GM12878 (cell line): ENCODE results near the gene NAGK. TPM values are rescaled to one million over a fixed set of nuclear protein-coding genes. Genes with fewer than 3 reads are reported as not detected.
A peak's percentile ranks its signal among the peaks of the same experiment; 100 is the strongest.

Experiments
- ATAC-seq: fragments of 200-7000 bp; cut with Tn5 transposase; 3 replicates; pipeline ENCODE4 v1.9.1; 2020; ENCODE audit warnings: mild to moderate bottlenecking, moderate library complexity
- BruUV-seq: library from RNA; stranded (reverse); fragments of 400-500 nt; replicated peaks from 2 replicates; lab custom pipeline; 2021; lab: Mats Ljungman, UMichigan
- CTCF ChIA-PET: fragments of 300-600 bp; sonication (Branson Sonifier 250); formaldehyde crosslinking; extraction: SDS; loops from one replicate; lab custom pipeline; 2021; ENCODE audit warnings: inconsistent platforms; lab: Yijun Ruan, JAX
- POLR2A ChIA-PET: fragments of 350-600 bp; formaldehyde crosslinking; extraction: SDS; loops from one replicate; lab custom pipeline; 2021; ENCODE audit warnings: inconsistent platforms; lab: Charles Lee
- RAD21 ChIA-PET: fragments of 300-600 bp; sonication (Branson Sonifier 250); formaldehyde crosslinking; loops from one replicate; lab custom pipeline; 2023; ENCODE audit warnings: antibody characterized with exemption; ENCODE audit not compliant: unreplicated experiment; lab: Charles Lee
- SMC1A ChIA-PET: fragments of 300-600 bp; sonication (Branson Sonifier 250); formaldehyde crosslinking; loops from one replicate; lab custom pipeline; 2023; ENCODE audit not compliant: unreplicated experiment, uncharacterized antibody; lab: Charles Lee
- DNase-seq: peaks from one replicate; pipeline ENCODE4 v3.0.0-alpha.2; 2011; ENCODE audit warnings: low read depth, low spot score
- FAIRE-seq: peaks from 3 replicates; lab custom pipeline; 2011; peaks lifted over from hg19 to GRCh38; lab: Jason Lieb, UNC
- H2AFZ ChIP-seq: 2 replicates; pipeline ENCODE4 v1.6.0; 2011; ENCODE audit warnings: low read depth, low read length, control low read depth; ENCODE audit not compliant: control insufficient read depth
- H3K27ac ChIP-seq: 2 replicates; pipeline ENCODE4 v1.5.1; 2011; ENCODE audit warnings: control low read depth; ENCODE audit not compliant: control insufficient read depth, insufficient read depth
- H3K27me3 ChIP-seq, 2 experiments: replicated peaks in 1 of 2; 2 replicates each; pipeline versions ENCODE4 v1.6.0 to v1.6.1; 2011; ENCODE audit warnings: low read length in 1 of 2; ENCODE audit not compliant: control insufficient read depth in 2 of 2, insufficient read depth in 2 of 2
- H3K36me3 ChIP-seq, 2 experiments: 2 replicates each; pipeline ENCODE4 v1.5.1; 2011; ENCODE audit warnings: low read length in 1 of 2; ENCODE audit not compliant: control insufficient read depth in 2 of 2, insufficient read depth in 2 of 2
- H3K4me1 ChIP-seq: 2 replicates; pipeline ENCODE4 v1.6.1; 2011; ENCODE audit warnings: mild to moderate bottlenecking, low read length, moderate library complexity, mixed read lengths; ENCODE audit not compliant: control insufficient read depth, insufficient read depth
- H3K4me2 ChIP-seq: 2 replicates; pipeline ENCODE4 v1.6.0; 2011; ENCODE audit warnings: control low read depth; ENCODE audit not compliant: control insufficient read depth, insufficient read depth
- H3K4me3 ChIP-seq: fragments of 200-600 bp; sonication (generic); 2 replicates; pipeline ENCODE4 v1.5.1; 2016
- H3K79me2 ChIP-seq: 2 replicates; pipeline ENCODE4 v1.6.0; 2011; ENCODE audit warnings: low read length; ENCODE audit not compliant: control insufficient read depth, insufficient read depth
- H3K9ac ChIP-seq: 2 replicates; pipeline ENCODE4 v1.8.0; 2011; ENCODE audit warnings: low read length, control low read depth, mixed read lengths; ENCODE audit not compliant: control insufficient read depth, insufficient read depth
- H3K9me3 ChIP-seq: replicated peaks from 3 replicates; pipeline ENCODE4 v1.5.1; 2011; ENCODE audit warnings: mild to moderate bottlenecking, low read length; ENCODE audit not compliant: control insufficient read depth, insufficient read depth
- H4K20me1 ChIP-seq: 2 replicates; pipeline ENCODE4 v1.6.0; 2011; ENCODE audit not compliant: control insufficient read depth, insufficient read depth
- FOXM1 ChIP-seq: IDR thresholded peaks from 2 replicates; pipeline ENCODE4 v1.6.1; 2012; ENCODE audit warnings: low read depth, mild to moderate bottlenecking, inconsistent platforms, low read length, moderate library complexity
- SMARCA5 ChIP-seq: fragments of 450-650 bp; IDR thresholded peaks from 2 replicates; pipeline ENCODE4 v1.6.1; 2017; ENCODE audit warnings: mild to moderate bottlenecking
- SPI1 ChIP-seq: IDR thresholded peaks from 2 replicates; pipeline ENCODE4 v1.6.1; 2011; ENCODE audit warnings: low read depth, mild to moderate bottlenecking, low read length, moderate library complexity, borderline replicate concordance; ENCODE audit not compliant: insufficient read depth
- TCF3 ChIP-seq: IDR thresholded peaks from 2 replicates; pipeline ENCODE4 v1.6.1; 2012; ENCODE audit warnings: low read depth, mild to moderate bottlenecking, low read length, borderline replicate concordance; ENCODE audit not compliant: insufficient read depth
- YY1 ChIP-seq: IDR thresholded peaks from 2 replicates; pipeline ENCODE4 v1.6.1; 2011; ENCODE audit warnings: low read depth, mild to moderate bottlenecking, low read length
- WGBS: methylation state at CpG from one replicate; pipeline ENCODE4 v1.1.6; 2016; ENCODE audit warnings: low lambda C conversion rate; ENCODE audit not compliant: insufficient replicate concordance, insufficient coverage; ENCODE audit errors: missing lambda C conversion rate; 5-methylcytosine and 5-hydroxymethylcytosine counted together
- in situ Hi-C: fragments of 300-500 bp; cut with MboI; formaldehyde crosslinking; loops from 9 replicates; pipeline ENCODE4 v1.14.3; 2018; ENCODE audit warnings: mixed read lengths
- intact Hi-C: fragments of 100-400 bp; cut with micrococcal nuclease; formaldehyde crosslinking; loops from one replicate; pipeline ENCODE4 v1.14.2; 2022; ENCODE audit not compliant: unreplicated experiment
- polyA plus RNA-seq, 11 experiments: library from polyadenylated mRNA; depleted of rRNA in 4 of 11; unstranded in 6 of 11; stranded (reverse) in 5 of 11; fragments of >200 nt; fragmentation: Nextera tagmentation in 4 of 11; fragmentation: Illumina TruSeq in 1 of 11; extraction: Ambion mirVana in 4 of 11; extraction: Trizol in 1 of 11; gene quantifications; 1 replicate in 1 of 11; 2 replicates in 10 of 11; pipeline versions ENCODE4 v1.2.1 to v1.2.3, GENCODE V29; 2011 to 2016; ENCODE audit warnings: inconsistent platforms in 2 of 11, missing spikeins in 2 of 11, low read depth in 1 of 11
- total RNA-seq, 4 experiments: library from RNA; depleted of rRNA in 3 of 4; stranded (reverse); fragments of >200 nt in 3 of 4; fragmentation: Illumina TruSeq in 1 of 4; extraction: Trizol in 1 of 4; gene quantifications; 2 replicates each; pipeline versions ENCODE4 v1.2.1 to v1.2.3, GENCODE V29; 2013 to 2021
- TF ChIP-seq, protein P1 (sequence below): fragments of 450-650 bp; IDR thresholded peaks from 2 replicates; pipeline ENCODE4 v1.6.1; 2018; ENCODE audit warnings: mild to moderate bottlenecking, low read depth, moderate library complexity; ENCODE audit not compliant: partially characterized antibody
- TF ChIP-seq, protein P2 (sequence below): IDR thresholded peaks from 2 replicates; pipeline ENCODE4 v1.6.1; 2011; ENCODE audit warnings: mild to moderate bottlenecking, low read depth, low read length, moderate library complexity; ENCODE audit not compliant: insufficient replicate concordance
- TF ChIP-seq, protein P3 (sequence below): fragments of 450-650 bp; IDR thresholded peaks from 2 replicates; pipeline ENCODE4 v1.6.1; 2017; ENCODE audit warnings: mild to moderate bottlenecking, low read depth, inconsistent platforms; ENCODE audit not compliant: poor library complexity, severe bottlenecking
- TF ChIP-seq, protein P4 (sequence below): IDR thresholded peaks from 2 replicates; pipeline ENCODE4 v1.6.1; 2012; ENCODE audit warnings: mild to moderate bottlenecking, low read depth, low read length

Gene NAGK
- total and polyA plus RNA-seq, 10 of the 15 experiments (the other 5 are each of a cell fraction or from before 2014, with no cell fraction given): 67.7 to 137 (median 115) TPM

DNA sequence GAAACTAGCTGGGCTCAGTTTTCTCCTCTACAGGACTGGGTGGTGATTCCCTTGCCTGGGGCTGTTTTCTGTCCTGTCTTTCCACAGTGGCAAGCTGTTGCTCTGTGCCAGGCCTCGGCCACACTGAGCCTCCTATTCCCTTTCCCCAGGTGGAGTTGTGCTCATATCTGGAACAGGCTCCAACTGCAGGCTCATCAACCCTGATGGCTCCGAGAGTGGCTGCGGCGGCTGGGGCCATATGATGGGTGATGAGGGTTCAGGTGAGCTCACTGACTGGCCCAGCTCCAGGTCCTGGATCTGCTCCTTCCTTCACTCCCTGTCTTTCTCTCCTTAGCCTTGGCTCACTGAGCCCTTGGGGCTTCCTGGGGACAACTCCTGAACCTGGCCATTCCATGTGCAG, 4.0 kb downstream of the NAGK start:
- H4K20me1 ChIP-seq: no peaks in the 10 kb centered on the region
- 88% methylated on average over 4 of the region's 4 CpGs for WGBS
- H3K27me3 ChIP-seq: no peaks in the 10 kb centered on the region
- FAIRE-seq: no peak
- peaks cover 13 to 30% of the 10 kb centered on the region in 2 experiments for H3K36me3 ChIP-seq
- no peak for DNase-seq
- no peak for ATAC-seq
- H3K9me3 ChIP-seq: no peaks in the 10 kb centered on the region
- H3K4me2 ChIP-seq: peak overlapping the region; percentile 99
- peaks cover 62% of the 10 kb centered on the region for H3K79me2 ChIP-seq
- POLR2A ChIA-PET: interaction anchor here (1.3 to 8.3 kb wide), 5 partner anchors 9 to 82 kb away, joined by 4 to 62 read pairs (median 6); partner anchors contain the start of genes MCEE and MPHOSPH10
- peak overlapping the region; percentile 78 for H3K9ac ChIP-seq
- peaks cover 29% of the 10 kb centered on the region for H3K4me1 ChIP-seq
- intact Hi-C loops: loop anchor here (2.0 kb wide), 1 partner anchor 58 kb away; the partner anchor contains the start of genes MCEE and MPHOSPH10
- SMC1A ChIA-PET: interaction anchor here (1.1 to 7.6 kb wide), 6 partner anchors 8 to 61 kb away, joined by 3 to 93 read pairs (median 10); partner anchors contain the start of genes MCEE and MPHOSPH10
- peak overlapping the region; percentile 25; the same call in 1 of the 2 replicates for H2AFZ ChIP-seq
- RAD21 ChIA-PET: interaction anchor here (1.0 to 5.8 kb wide), 6 partner anchors 9 to 60 kb away, joined by 3 to 77 read pairs (median 7); no protein-coding TSS in a partner anchor
- CTCF ChIA-PET: interaction anchor here (2.6 to 5.5 kb wide), 7 partner anchors 9 to 82 kb away, joined by 10 to 101 read pairs (median 36); partner anchors contain the start of genes MCEE and MPHOSPH10
- H3K4me3 ChIP-seq: peak overlapping the region; percentile 70
- no TSS peak for BruUV-seq
- peak overlapping the region; percentile 95 for H3K27ac ChIP-seq
- in situ Hi-C loops: no loop called here
- TF ChIP-seq, protein P1, sequence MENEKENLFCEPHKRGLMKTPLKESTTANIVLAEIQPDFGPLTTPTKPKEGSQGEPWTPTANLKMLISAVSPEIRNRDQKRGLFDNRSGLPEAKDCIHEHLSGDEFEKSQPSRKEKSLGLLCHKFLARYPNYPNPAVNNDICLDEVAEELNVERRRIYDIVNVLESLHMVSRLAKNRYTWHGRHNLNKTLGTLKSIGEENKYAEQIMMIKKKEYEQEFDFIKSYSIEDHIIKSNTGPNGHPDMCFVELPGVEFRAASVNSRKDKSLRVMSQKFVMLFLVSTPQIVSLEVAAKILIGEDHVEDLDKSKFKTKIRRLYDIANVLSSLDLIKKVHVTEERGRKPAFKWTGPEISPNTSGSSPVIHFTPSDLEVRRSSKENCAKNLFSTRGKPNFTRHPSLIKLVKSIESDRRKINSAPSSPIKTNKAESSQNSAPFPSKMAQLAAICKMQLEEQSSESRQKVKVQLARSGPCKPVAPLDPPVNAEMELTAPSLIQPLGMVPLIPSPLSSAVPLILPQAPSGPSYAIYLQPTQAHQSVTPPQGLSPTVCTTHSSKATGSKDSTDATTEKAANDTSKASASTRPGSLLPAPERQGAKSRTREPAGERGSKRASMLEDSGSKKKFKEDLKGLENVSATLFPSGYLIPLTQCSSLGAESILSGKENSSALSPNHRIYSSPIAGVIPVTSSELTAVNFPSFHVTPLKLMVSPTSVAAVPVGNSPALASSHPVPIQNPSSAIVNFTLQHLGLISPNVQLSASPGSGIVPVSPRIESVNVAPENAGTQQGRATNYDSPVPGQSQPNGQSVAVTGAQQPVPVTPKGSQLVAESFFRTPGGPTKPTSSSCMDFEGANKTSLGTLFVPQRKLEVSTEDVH: no peak
- TF ChIP-seq, protein P2, sequence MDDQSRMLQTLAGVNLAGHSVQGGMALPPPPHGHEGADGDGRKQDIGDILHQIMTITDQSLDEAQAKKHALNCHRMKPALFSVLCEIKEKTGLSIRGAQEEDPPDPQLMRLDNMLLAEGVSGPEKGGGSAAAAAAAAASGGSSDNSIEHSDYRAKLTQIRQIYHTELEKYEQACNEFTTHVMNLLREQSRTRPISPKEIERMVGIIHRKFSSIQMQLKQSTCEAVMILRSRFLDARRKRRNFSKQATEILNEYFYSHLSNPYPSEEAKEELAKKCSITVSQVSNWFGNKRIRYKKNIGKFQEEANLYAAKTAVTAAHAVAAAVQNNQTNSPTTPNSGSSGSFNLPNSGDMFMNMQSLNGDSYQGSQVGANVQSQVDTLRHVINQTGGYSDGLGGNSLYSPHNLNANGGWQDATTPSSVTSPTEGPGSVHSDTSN: no peak
- TF ChIP-seq SPI1 (no peak), TCF3 (no peak), SMARCA5 (peak; percentile 52; the same call in 1 of the 2 replicates), FOXM1 (no peak), YY1 (no peak)
- TF ChIP-seq, protein P3, sequence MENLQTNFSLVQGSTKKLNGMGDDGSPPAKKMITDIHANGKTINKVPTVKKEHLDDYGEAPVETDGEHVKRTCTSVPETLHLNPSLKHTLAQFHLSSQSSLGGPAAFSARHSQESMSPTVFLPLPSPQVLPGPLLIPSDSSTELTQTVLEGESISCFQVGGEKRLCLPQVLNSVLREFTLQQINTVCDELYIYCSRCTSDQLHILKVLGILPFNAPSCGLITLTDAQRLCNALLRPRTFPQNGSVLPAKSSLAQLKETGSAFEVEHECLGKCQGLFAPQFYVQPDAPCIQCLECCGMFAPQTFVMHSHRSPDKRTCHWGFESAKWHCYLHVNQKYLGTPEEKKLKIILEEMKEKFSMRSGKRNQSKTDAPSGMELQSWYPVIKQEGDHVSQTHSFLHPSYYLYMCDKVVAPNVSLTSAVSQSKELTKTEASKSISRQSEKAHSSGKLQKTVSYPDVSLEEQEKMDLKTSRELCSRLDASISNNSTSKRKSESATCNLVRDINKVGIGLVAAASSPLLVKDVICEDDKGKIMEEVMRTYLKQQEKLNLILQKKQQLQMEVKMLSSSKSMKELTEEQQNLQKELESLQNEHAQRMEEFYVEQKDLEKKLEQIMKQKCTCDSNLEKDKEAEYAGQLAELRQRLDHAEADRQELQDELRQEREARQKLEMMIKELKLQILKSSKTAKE: no peak
- TF ChIP-seq, protein P4, sequence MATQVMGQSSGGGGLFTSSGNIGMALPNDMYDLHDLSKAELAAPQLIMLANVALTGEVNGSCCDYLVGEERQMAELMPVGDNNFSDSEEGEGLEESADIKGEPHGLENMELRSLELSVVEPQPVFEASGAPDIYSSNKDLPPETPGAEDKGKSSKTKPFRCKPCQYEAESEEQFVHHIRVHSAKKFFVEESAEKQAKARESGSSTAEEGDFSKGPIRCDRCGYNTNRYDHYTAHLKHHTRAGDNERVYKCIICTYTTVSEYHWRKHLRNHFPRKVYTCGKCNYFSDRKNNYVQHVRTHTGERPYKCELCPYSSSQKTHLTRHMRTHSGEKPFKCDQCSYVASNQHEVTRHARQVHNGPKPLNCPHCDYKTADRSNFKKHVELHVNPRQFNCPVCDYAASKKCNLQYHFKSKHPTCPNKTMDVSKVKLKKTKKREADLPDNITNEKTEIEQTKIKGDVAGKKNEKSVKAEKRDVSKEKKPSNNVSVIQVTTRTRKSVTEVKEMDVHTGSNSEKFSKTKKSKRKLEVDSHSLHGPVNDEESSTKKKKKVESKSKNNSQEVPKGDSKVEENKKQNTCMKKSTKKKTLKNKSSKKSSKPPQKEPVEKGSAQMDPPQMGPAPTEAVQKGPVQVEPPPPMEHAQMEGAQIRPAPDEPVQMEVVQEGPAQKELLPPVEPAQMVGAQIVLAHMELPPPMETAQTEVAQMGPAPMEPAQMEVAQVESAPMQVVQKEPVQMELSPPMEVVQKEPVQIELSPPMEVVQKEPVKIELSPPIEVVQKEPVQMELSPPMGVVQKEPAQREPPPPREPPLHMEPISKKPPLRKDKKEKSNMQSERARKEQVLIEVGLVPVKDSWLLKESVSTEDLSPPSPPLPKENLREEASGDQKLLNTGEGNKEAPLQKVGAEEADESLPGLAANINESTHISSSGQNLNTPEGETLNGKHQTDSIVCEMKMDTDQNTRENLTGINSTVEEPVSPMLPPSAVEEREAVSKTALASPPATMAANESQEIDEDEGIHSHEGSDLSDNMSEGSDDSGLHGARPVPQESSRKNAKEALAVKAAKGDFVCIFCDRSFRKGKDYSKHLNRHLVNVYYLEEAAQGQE: no peak
